GM12875 (cell line): ENCODE data around the gene HOXD10.
A peak's percentile ranks its signal among the peaks of the same experiment; 100 is the strongest.

Experiments
- H3K4me3 ChIP-seq: one replicate; pipeline ENCODE4 v1.5.1; 2011; ENCODE audit warnings: low read depth, low read length, control low read depth
- CTCF ChIP-seq: IDR thresholded peaks from 2 replicates; pipeline ENCODE4 v1.5.1; 2011; ENCODE audit warnings: low read depth, mild to moderate bottlenecking, control low read depth, inconsistent platforms, low read length, moderate library complexity, borderline replicate concordance; ENCODE audit not compliant: insufficient read depth

The HOXD10 gene

DNA sequence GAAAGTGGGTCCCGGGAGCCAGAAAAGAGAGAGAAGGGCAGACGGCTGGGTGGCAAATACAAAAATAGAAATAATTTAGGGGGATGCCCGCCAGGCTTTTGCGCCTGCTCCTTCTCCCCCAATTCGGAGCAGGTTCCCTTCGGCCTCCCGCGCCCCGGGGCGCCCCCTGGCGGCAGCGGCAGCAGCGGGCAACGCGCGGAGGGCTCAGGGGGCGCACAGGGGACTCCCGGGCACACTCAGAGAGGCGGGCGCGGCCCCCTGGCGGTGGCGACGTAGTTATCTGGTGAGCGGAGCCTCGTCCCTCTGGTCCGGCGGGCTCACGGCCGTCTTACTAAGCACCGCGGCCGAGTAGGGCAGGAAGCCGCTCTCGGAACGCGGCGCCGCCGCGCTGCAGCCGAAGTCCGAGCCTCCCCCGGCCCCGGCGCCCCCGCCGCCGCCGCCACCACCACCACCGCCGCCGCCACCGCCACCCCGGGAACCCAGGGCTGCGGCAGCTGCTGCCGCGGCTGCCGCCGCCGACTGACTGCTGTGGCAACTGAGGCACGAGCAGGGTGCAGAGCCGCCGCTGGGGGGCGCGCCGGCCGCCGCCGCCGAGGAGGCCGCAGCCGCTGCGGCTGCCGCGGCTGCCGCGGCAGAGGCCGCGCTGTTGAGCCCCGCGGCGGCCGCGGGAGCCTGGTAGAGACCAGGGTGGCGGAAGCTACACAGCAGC lies 36.6 kb upstream of the HOXD10 start:
- no peak overlapping the region for H3K4me3 ChIP-seq
- peak; percentile 72 for TF ChIP-seq CTCF

GRCh38 chr2:176080540-176081375 lies 35.8 kb upstream of the HOXD10 start:
- H3K4me3 ChIP-seq = no peak overlapping the region
- no peak for TF ChIP-seq CTCF

DNA sequence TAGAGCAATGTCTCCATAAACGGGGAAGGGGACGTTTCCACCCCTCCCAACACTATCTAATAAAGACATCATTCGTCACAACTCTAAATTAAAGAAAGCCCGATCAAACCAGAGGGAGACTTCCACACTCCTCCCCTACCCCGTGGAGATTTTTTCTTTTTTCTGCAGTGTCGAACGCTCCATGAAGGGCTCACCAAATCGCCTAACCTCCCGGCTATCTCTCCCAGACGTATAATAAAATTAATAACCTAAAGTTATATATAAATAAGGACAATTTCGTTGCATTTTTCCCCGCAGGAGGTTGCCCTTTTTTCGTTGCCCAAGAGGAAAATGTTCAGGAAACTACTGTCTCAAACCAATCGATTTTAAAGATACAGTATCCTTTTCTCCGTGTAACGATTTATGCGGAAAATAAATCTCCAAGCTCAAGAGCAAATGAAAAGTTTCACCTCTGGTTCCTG lies 35.2 kb upstream of the HOXD10 start:
- H3K4me3 ChIP-seq = no peak overlapping the region
- no peak for TF ChIP-seq CTCF

DNA sequence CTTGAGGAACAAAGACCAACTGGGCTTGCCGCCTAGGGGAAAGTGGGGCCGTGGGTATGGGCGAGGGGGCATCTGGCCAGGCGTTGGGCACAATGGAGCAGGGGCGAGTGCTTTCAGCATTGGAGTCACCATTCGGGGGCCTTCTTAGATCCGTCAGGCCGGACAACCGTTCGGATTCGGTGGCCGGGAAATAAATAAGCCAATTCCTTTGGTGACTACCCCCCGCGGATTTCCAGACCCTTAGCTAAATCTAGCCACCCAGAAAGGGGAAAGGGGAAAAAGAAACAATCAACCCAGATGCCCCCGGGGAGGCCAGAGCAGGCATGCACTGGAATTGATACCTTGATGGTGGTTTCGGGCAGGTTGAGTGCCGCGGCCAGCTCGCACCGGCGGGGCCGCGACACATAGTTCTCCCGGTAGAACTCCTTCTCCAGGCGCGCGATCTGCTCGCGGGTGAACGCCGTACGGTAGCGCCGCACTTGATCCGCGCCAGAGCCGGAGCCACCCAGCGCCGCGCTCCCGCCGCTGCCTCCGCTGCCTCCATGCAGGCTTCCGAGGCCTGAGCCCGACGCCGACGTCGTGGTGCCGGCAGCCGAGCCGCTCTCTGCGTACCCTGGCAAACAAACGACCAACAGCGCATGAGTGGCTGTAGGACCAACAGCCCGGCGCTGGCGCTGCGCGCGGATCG lies 34.6 kb upstream of the HOXD10 start:
- H3K4me3 ChIP-seq = no peak overlapping the region
- no peak for TF ChIP-seq CTCF

GRCh38 chr2:176082525-176082823 lies 34.1 kb upstream of the HOXD10 start:
- H3K4me3 ChIP-seq = no peak overlapping the region
- no peak for TF ChIP-seq CTCF

DNA sequence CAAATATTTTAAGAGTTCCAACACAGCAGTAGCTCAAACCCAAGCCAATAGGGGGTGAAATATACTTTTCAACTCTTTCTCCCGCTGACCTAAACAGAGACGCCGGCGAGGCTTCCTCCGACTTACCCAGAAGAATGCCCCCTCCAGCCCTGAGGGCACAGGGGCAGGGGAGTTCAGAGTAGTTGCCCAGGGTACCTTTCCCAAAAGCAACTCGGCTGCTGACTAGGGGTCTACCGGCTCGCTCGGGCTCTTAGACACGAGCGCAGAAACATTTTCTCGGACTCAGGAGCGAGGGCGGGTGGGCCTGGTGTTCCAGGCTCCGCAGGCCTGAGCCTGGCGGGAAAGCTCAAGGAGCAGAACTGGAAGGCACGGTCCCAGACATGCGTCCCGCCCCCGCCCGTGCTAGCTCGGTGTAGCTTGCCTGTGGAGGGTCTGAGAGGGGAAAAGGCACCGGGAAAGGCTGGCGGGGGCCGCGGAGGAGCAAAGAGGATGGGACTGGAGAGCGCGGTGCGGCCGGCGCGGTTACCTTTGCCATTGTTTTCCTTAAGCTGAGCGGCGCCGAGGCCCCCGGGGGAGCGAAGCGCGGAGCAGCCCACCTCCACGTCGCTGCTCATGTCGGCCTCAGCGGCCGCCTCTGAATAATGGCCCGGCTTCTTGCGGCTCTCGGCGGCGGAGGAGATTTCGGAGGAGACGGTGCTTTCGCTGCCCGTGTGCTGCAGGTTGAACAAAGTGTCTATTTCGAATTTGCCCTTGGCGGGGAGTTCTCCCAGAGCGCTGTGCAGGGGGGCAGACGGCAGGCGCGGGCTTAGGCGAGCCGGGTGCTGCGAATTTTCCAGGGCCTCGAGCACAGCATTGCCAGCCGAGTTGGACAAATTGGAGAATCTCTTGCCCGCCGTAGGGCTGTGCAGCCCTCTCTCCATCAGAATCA lies 33.5 kb upstream of the HOXD10 start:
- H3K4me3 ChIP-seq = no peak overlapping the region
- TF ChIP-seq CTCF = no peak
